Large intestine (tissue), 3 donors: ENCODE results near the gene CELSR1. TPM values are rescaled to one million over a fixed set of nuclear protein-coding genes. Genes with fewer than 3 reads are reported as not detected.
A peak's percentile ranks its signal among the peaks of the same experiment; 100 is the strongest.

Experiments used
- DNase-seq, 2 donors: peaks; one replicate each; pipeline versions ENCODE4 v3.0.0 to v3.0.0-alpha.2; 2013
- H3K27ac ChIP-seq: one replicate; pipeline ENCODE4 v1.5.1; 2013; ENCODE audit warnings: low read length
- H3K27me3 ChIP-seq: 2 replicates; pipeline ENCODE4 v1.6.1; 2013; ENCODE audit warnings: low read length; ENCODE audit not compliant: control insufficient read depth, insufficient read depth
- H3K36me3 ChIP-seq: 2 replicates; pipeline ENCODE4 v1.6.1; 2013; ENCODE audit warnings: low read length; ENCODE audit not compliant: control insufficient read depth, insufficient read depth
- H3K4me1 ChIP-seq: one replicate; pipeline ENCODE4 v1.6.1; 2013; ENCODE audit warnings: low read length; ENCODE audit not compliant: control insufficient read depth, insufficient read depth
- H3K4me3 ChIP-seq: one replicate; pipeline ENCODE4 v1.5.1; 2013; ENCODE audit warnings: low read length
- H3K9me3 ChIP-seq: one replicate; pipeline ENCODE4 v1.6.1; 2013; ENCODE audit warnings: mild to moderate bottlenecking, low read depth, low read length, moderate library complexity; ENCODE audit not compliant: control insufficient read depth
- WGBS: methylation state at CpG from one replicate; pipeline ENCODE4 v1.1.5; 2013; ENCODE audit warnings: low lambda C conversion rate; ENCODE audit not compliant: insufficient coverage; 5-methylcytosine and 5-hydroxymethylcytosine counted together
- polyA plus RNA-seq: library from polyadenylated mRNA; unstranded; fragments of 120-200 nt; gene quantifications from one replicate; pipeline ENCODE4 v1.2.1, GENCODE V29; 2013

The CELSR1 gene
- polyA plus RNA-seq, 1 donor, result 5.9 TPM

DNA sequence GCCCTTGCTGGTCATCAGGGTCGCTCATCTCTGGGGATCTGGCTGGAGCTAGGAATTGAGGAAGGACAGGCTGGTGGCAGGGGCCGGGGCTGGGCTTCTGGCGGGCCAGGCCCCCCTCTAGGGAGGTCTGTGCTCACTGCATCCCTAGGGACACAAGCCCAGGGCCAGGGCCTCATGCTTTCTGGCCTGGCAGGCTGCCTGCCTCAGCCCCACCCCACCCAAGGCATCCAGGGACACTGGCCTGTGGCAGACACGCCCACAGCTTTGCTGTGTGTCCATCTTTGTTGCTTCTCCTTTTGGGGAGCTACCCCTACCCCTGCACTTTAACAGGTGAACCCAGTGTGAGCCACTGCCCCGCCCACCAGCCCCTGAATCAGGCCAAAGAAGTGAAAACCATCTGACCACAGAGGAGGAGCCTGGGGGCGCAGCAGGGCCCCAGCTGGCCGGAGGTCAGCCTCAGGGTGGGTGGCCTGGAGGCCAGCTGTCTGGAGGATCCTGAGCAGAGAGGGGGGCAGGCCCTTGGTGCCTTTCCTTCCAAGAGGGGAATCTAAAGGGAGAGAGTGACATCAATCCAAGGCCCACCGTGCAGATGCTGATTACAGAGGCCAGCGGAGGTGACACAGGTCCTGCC lies 26.8 kb upstream of the CELSR1 start:
- H3K36me3 ChIP-seq, result no peaks in the 10 kb centered on the region

DNA sequence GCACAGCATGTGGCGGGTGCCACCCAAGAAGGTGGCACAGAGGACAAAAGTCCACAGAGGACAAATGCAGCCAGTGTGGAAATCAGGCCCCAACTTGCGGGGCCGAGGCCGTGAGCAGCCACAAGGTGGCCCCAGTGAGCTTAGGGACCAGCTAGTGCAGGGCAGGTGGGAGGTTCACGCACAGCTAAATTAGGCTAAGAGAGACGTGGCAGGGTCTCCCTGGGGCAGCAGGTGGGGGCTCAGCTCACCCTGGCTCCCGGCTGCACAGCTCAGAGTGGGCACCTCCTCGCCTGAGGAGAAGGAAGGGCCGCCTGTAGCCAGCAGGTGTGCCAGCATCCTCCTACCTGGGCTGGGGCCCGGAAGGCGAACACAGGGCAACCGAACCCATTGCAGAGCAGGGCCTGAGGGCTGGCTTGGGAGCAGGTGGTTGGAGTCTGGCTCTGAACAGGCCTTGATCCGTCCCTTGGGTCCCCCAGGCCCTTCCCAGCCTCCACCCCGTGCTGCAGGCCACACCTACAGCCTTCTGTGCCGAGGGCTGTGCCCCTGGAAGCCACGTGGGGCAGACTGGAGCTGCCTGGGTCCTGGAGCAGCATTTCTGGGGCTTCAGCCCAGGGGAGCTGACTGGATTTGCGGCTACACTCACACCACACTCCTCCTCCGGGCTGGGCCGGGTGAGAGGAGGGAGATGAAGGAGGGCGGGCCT lies 26.1 kb upstream of the CELSR1 start:
- peak overlapping the region; percentile 5 for H3K4me3 ChIP-seq

More for the DNA sequence above, 26.8 kb upstream of the CELSR1 start:
- peaks cover 3% of the 10 kb centered on the region for H3K9me3 ChIP-seq
- peak in 1 of 2 donors; percentile 43 for DNase-seq
- no CpG with 5 or more reads among the region's 9 CpGs for WGBS
- no peak overlapping the region for H3K4me3 ChIP-seq
- peak overlapping the region; percentile 68 for H3K27ac ChIP-seq
- peaks cover 14% of the 10 kb centered on the region for H3K4me1 ChIP-seq
- no peaks in the 10 kb centered on the region for H3K27me3 ChIP-seq

DNA sequence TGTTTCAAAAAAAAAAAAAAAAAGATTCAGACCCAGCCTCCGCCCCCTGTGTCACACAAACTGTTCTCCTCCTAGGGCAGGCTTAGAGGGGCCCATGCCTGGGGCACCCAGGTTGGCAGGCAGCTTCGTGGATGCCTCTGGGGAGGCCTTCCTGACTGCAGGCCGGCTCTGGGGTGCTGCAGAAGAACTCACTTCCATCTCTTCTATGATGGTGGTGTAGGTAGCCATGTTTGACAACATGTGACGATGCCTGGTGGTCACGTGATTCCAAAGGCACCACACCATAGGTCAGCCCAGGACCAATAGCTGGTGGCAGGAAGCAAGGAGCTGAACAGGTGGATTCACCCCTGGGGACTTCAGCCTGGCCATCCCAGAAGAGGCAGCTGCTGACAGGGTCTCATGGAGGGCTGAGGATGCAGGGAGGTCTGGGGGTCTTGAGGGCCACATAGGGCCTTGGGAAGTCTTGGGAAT lies 24.1 kb upstream of the CELSR1 start:
- Histone ChIP-seq H3K4me1 (peaks cover 14% of the 10 kb centered on the region), H3K27me3 (no peaks in the 10 kb centered on the region), H3K4me3 (no peak overlapping the region), H3K27ac (no peak overlapping the region), H3K36me3 (no peaks in the 10 kb centered on the region), H3K9me3 (peaks cover 3% of the 10 kb centered on the region)
- DNase-seq, result peak in 1 of 2 donors; percentile 44
- no CpG with 5 or more reads among the region's 5 CpGs for WGBS

More for the DNA sequence above, 26.1 kb upstream of the CELSR1 start:
- no CpG with 5 or more reads among the region's 20 CpGs for WGBS
- DNase-seq, result peak; percentile 83 to 88
- Histone ChIP-seq H3K9me3 (peaks cover 3% of the 10 kb centered on the region), H3K4me1 (peaks cover 14% of the 10 kb centered on the region), H3K27ac (peak overlapping the region; percentile 68), H3K27me3 (no peaks in the 10 kb centered on the region), H3K36me3 (no peaks in the 10 kb centered on the region)

DNA sequence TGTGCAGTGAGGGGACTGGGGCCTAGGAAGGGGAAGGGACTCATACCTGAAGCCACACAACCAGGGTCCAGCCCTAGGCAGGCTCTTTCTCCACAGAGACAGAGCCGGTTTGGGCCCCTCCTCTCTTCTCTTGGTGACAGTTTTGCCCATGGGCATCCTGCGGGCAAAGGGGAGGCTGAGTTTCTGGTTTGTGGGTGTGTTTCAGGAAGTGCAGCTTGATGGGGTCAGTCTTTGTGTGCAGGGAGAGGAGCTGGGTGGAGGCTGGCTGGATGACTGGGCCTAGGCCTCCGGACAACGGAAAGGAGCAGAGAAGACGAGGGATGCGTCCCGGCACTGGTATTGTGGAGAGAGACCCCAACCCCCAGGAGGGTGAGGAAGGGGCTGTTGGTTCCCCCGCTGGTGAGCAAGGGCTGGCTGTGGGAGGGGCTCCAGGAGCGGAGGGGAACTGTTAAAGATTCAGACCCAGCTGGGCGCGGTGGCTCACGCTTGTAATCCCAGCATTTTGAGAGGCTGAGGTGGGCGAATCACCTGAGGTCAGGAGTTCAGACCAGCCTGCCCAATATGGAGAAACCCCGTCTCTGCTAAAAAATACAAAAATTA lies 23.4 kb upstream of the CELSR1 start:
- H3K4me3 ChIP-seq, result no peak overlapping the region
- DNase-seq, result no peak
- H3K27me3 ChIP-seq, result no peaks in the 10 kb centered on the region
- H3K27ac ChIP-seq, result no peak overlapping the region
- H3K4me1 ChIP-seq, result peaks cover 14% of the 10 kb centered on the region
- 90% methylated on average over 4 of the region's 14 CpGs for WGBS
- H3K36me3 ChIP-seq, result no peaks in the 10 kb centered on the region
- peaks cover 3% of the 10 kb centered on the region for H3K9me3 ChIP-seq

DNA sequence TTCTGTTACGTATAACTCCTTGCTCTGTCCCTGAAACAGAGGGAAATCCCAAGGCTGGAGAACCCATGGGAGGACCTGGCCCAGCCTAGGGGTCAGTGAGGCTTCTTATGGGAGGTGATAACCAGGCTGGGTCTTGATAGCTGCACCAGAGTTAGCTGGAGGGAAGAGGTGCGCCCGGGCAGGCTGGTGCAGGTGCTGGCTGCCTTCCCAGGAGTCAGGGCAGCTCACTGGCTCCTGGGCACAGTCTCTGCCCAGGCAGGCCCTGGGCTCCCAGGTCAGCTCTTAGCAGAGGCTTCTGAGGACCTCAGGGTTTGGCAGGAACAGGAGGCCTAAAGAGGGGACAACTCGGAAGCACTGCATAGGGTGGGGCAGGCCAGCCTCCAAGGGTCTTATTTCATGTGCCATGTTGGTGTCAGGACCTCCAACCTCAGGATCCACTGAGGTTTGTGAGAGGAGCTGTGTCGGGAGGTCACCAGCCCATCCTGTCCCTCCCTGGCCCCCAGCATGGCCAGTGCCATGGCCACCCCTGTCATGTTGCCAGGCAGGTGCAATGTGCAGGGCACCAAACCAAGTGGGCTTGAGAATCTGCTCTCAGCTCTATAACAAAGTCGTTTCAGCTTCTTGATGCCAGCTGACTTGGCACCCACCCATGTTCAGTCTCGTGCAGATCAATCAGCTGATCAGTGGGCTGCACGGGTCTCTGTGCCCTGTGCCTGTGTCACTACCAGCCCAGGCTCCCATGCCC lies 20.5 kb upstream of the CELSR1 start:
- Histone ChIP-seq H3K36me3 (no peaks in the 10 kb centered on the region), H3K27ac (no peak overlapping the region), H3K4me1 (no peaks in the 10 kb centered on the region), H3K27me3 (no peaks in the 10 kb centered on the region), H3K9me3 (peaks cover 2% of the 10 kb centered on the region), H3K4me3 (no peak overlapping the region)
- no peak for DNase-seq
- no CpG with 5 or more reads among the region's 8 CpGs for WGBS

DNA sequence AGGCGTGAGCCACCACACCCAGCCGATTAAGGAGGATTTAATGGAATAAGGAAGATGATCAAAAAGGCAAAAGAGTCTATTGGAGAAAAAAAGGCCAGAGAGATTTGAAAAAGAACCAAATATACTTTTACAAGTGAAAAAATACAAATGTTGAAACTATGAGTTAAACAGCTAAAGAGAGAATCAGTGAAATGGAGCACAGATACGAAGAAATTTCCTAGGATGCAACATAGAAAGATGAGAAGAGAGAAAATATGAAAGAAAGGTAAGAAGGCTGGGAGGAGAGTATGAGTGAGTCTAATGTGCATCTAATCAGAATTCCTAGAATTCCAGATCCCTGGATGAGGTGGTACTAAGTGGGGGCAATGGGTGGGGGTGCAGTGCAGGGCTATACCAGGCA lies 19.4 kb upstream of the CELSR1 start:
- H3K27me3 ChIP-seq, result no peaks in the 10 kb centered on the region
- peaks cover 5% of the 10 kb centered on the region for H3K9me3 ChIP-seq
- DNase-seq, result no peak
- WGBS, result 100% methylated on average over 1 of the region's 3 CpGs
- no peak overlapping the region for H3K4me3 ChIP-seq
- H3K36me3 ChIP-seq, result no peaks in the 10 kb centered on the region
- H3K4me1 ChIP-seq, result no peaks in the 10 kb centered on the region
- H3K27ac ChIP-seq, result no peak overlapping the region

DNA sequence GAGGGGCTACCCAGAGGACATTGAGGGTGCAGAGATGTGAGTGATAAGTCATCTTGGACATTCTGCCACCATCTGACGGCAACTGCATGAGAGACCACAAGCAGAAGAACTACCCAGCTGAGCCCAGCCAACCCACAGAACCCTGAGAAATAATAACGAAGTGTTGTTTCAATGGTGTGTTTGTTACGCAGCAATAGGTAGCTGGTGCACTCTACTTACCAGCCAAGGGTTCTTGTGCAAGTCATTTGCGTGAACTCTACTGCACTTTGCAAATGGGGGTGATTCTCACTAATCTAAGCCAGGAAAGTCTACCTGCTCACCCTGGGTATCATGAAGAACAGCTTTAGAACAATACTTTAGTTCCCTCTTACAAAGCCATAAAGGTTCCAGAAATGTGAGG lies 15.8 kb upstream of the CELSR1 start:
- no peak overlapping the region for H3K27ac ChIP-seq
- no peaks in the 10 kb centered on the region for H3K36me3 ChIP-seq
- no peak overlapping the region for H3K4me3 ChIP-seq
- DNase-seq, result no peak
- WGBS, result no CpG with 5 or more reads among the region's 4 CpGs
- peaks cover 10% of the 10 kb centered on the region for H3K4me1 ChIP-seq
- H3K27me3 ChIP-seq, result no peaks in the 10 kb centered on the region
- H3K9me3 ChIP-seq, result peaks cover 5% of the 10 kb centered on the region

DNA sequence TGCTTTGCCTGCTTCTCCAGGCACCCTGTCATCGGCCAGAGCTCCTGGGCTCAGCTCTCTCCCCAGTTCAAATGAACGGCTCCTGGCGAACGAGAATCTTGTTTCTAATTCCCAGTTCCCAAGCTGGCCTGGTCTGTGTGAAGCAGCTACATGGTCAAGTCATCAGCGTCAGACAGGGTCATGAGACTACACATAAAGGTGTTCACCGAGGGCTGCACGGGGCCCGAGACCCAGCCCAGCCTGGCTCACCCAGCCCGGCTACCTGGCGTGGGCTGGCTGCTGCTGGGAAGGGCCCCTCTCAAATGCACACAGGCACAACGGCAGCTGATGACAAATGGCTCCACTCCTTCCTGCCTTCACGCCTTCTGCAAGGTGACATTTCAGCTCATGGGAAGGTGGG lies 14.6 kb upstream of the CELSR1 start:
- H3K27me3 ChIP-seq, result no peaks in the 10 kb centered on the region
- DNase-seq, result no peak
- H3K9me3 ChIP-seq, result peaks cover 5% of the 10 kb centered on the region
- no peak overlapping the region for H3K4me3 ChIP-seq
- no peak overlapping the region for H3K27ac ChIP-seq
- no peaks in the 10 kb centered on the region for H3K36me3 ChIP-seq
- WGBS, result no CpG with 5 or more reads among the region's 12 CpGs
- peaks cover 19% of the 10 kb centered on the region for H3K4me1 ChIP-seq

DNA sequence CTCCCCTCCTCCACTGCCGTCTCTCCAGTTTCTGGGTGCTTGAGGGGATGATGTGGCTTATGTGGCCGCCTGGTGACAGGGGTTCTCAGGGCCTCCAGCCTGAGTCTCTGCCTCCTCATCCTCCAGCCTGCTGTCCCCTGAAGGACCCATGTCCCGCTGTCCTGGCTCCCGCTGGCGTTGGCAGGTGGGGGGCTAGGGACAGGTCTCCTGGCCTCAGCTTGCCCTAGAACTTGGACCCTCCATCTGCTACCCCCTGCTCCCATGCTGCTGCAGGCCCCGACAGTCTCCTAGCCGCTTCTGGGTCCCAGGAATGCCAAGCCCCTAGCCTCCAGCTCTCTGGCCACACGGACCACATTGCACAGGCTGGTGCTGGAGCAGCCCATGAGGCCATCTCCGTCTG lies 13.9 kb upstream of the CELSR1 start:
- H3K36me3 ChIP-seq, result no peaks in the 10 kb centered on the region
- H3K4me3 ChIP-seq, result no peak overlapping the region
- no peaks in the 10 kb centered on the region for H3K27me3 ChIP-seq
- no peak for DNase-seq
- no CpG with 5 or more reads among the region's 9 CpGs for WGBS
- H3K9me3 ChIP-seq, result peaks cover 5% of the 10 kb centered on the region
- H3K4me1 ChIP-seq, result peaks cover 24% of the 10 kb centered on the region
- H3K27ac ChIP-seq, result no peak overlapping the region

DNA sequence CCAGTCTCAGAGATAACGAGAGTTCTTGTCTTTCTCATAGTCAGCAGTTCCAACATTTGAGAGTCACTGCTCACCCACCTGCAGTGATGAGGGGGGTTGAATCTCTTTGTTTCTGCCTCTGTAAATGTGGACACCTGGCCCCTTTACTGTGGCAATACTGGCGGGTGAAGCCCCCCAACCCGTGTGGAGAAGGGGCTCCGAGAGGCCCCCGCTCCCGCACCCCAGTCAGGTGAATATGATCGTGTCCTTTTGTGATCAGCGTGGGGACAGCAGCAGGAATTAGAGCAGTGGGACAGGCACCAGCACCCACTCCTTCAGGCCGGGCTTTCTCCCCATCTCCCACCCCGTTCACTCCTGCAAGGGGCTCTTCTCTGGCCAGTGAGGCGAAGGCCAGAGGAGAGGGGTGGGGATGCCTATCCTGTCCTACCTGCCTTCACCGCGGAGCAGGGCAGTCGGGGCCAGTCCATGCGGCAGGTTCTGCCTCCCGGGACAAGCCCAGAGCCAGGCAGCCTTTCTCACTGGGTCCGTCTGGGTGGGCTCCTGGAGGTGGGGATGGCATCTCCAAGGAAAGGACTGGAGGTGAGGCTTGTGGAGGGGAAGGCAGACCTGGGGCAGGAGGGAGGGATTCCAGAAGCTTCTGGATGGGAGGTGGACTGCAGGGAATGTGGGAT lies 12.7 kb upstream of the CELSR1 start:
- Histone ChIP-seq H3K27ac (no peak overlapping the region), H3K36me3 (no peaks in the 10 kb centered on the region), H3K9me3 (peaks cover 5% of the 10 kb centered on the region), H3K27me3 (no peaks in the 10 kb centered on the region), H3K4me1 (peaks cover 24% of the 10 kb centered on the region), H3K4me3 (no peak overlapping the region)
- DNase-seq, result no peak
- no CpG with 5 or more reads among the region's 17 CpGs for WGBS
